Left lung (tissue), 10 donors: ENCODE measurements around the gene TFPT. TPM values are rescaled to one million over a fixed set of nuclear protein-coding genes. Genes with fewer than 3 reads are reported as not detected.

Experiments used
- ATAC-seq: fragments of 200-7000 bp; cut with Tn5 transposase; one replicate; pipeline ENCODE4 v1.9.1; 2020; ENCODE audit warnings: moderate library complexity
- DNase-seq, 4 donors: peaks; one replicate each; pipeline ENCODE4 v3.0.0-alpha.2; 2013 to 2020
- H3K27ac ChIP-seq, 2 donors: fragments of 200-600 bp; sonication (generic) in 1 of 2; one replicate each; pipeline versions ENCODE4 v1.5.0 to v1.8.0; 2020 to 2021
- H3K27me3 ChIP-seq, 2 donors: fragments of 200-600 bp; sonication (generic) in 1 of 2; one replicate each; pipeline versions ENCODE4 v1.5.0 to v1.8.0; 2020 to 2021
- H3K36me3 ChIP-seq, 2 donors: fragments of 200-600 bp; sonication (generic) in 1 of 2; one replicate each; pipeline versions ENCODE4 v1.5.0 to v1.8.0; 2020 to 2021
- H3K4me1 ChIP-seq, 2 donors: fragments of 200-600 bp; one replicate each; pipeline ENCODE4 v1.8.0; 2021
- H3K4me3 ChIP-seq, 2 donors: fragments of 200-600 bp; sonication (generic) in 1 of 2; one replicate each; pipeline versions ENCODE4 v1.5.0 to v1.8.0; 2020 to 2021; ENCODE audit warnings: mild to moderate bottlenecking in 1 of 2
- H3K9me3 ChIP-seq, 2 donors: fragments of 200-600 bp; sonication (generic) in 1 of 2; one replicate each; pipeline versions ENCODE4 v1.5.0 to v1.8.0; 2020 to 2021
- CTCF ChIP-seq, 2 donors: fragments of 200-600 bp; sonication (generic) in 1 of 2; IDR thresholded peaks; one replicate each; pipeline versions ENCODE4 v1.5.0 to v1.8.0; 2021; ENCODE audit warnings: antibody characterized with exemption in 2 of 2
- intact Hi-C, 2 donors: fragments of 100-400 bp; cut with DNase I; formaldehyde crosslinking; loops; one replicate each; pipeline versions ENCODE4 v1.11.2 to v1.14.2; 2022
- polyA plus RNA-seq, 6 donors: library from polyadenylated mRNA; unstranded; fragments of 120-200 nt; gene quantifications; one replicate each; pipeline ENCODE4 v1.2.1, GENCODE V29; 2013; ENCODE audit not compliant: insufficient read length in 6 of 6
- total RNA-seq, 2 donors: library from RNA; stranded (reverse); fragmentation: NEBNext Ultra II Directional; extraction: Animal tissue kit (Norgen Biotek cat#: 25700); gene quantifications; one replicate each; pipeline ENCODE4 v1.2.1, GENCODE V29; 2021
- donor health status: DM: no; HTN: yes; CAD: no.
- donor health status: DM: no; HTN: no; CAD: no.

TFPT gene
- total and polyA plus RNA-seq, 8 donors: 14.3 to 19.9 (median 18.6) TPM

GRCh38 chr19:54151362-54152035 is 36.0 kb upstream of the TFPT start:
- no peak for ATAC-seq
- Histone ChIP-seq H3K27ac (no peak overlapping the region), H3K4me3 (no peak overlapping the region), H3K4me1 (no peaks in the 10 kb centered on the region), H3K9me3 (no peaks in the 10 kb centered on the region), H3K36me3 (peaks cover 4 to 100% of the 10 kb centered on the region in 2 donors), H3K27me3 (no peaks in the 10 kb centered on the region)
- DNase-seq: no peak
- no peak for TF ChIP-seq CTCF (IDR thresholded peaks at IDR 0.05)
- intact Hi-C loops: no loop called here

GRCh38 chr19:54149021-54149812 is 33.8 kb upstream of the TFPT start:
- intact Hi-C loops: no loop called here
- H3K27me3 ChIP-seq: no peaks in the 10 kb centered on the region
- peaks cover 4 to 100% of the 10 kb centered on the region in 2 donors for H3K36me3 ChIP-seq
- TF ChIP-seq CTCF (IDR thresholded peaks at IDR 0.05): no peak
- H3K9me3 ChIP-seq: no peaks in the 10 kb centered on the region
- H3K4me1 ChIP-seq: no peaks in the 10 kb centered on the region
- H3K27ac ChIP-seq: no peak overlapping the region
- DNase-seq (no peak), ATAC-seq (no peak)
- H3K4me3 ChIP-seq: no peak overlapping the region

GRCh38 chr19:54148158-54148557 is 32.7 kb upstream of the TFPT start:
- ATAC-seq: no peak
- no peak overlapping the region for H3K27ac ChIP-seq

GRCh38 chr19:54147676-54148075 is 32.2 kb upstream of the TFPT start:
- no peaks in the 10 kb centered on the region for H3K9me3 ChIP-seq
- no peaks in the 10 kb centered on the region for H3K27me3 ChIP-seq
- ATAC-seq (no peak), DNase-seq (no peak)
- intact Hi-C loops: no loop called here
- no peak overlapping the region for H3K4me3 ChIP-seq
- no peak overlapping the region for H3K27ac ChIP-seq
- peaks cover 11 to 100% of the 10 kb centered on the region in 2 donors for H3K36me3 ChIP-seq
- TF ChIP-seq CTCF (IDR thresholded peaks at IDR 0.05): no peak
- no peaks in the 10 kb centered on the region for H3K4me1 ChIP-seq

More at GRCh38 chr19:54148158-54148557, 32.7 kb upstream of the TFPT start:
- peak in 1 of 4 donors; percentile 82 for DNase-seq
- Histone ChIP-seq H3K9me3 (no peaks in the 10 kb centered on the region), H3K4me1 (no peaks in the 10 kb centered on the region), H3K36me3 (peaks cover 11 to 100% of the 10 kb centered on the region in 2 donors), H3K4me3 (no peak overlapping the region), H3K27me3 (no peaks in the 10 kb centered on the region)
- intact Hi-C loops: no loop called here
- no peak for TF ChIP-seq CTCF (IDR thresholded peaks at IDR 0.05)

- intact Hi-C loops: no loop called here
- ATAC-seq: no peak
- no peaks in the 10 kb centered on the region for H3K9me3 ChIP-seq
- DNase-seq: no peak
- H3K27me3 ChIP-seq: no peaks in the 10 kb centered on the region
- H3K4me1 ChIP-seq: peaks cover 0 to 11% of the 10 kb centered on the region in 2 donors
- H3K27ac ChIP-seq: no peak overlapping the region
- peaks cover 11 to 86% of the 10 kb centered on the region in 2 donors for H3K36me3 ChIP-seq
- TF ChIP-seq CTCF (IDR thresholded peaks at IDR 0.05): no peak
- no peak overlapping the region for H3K4me3 ChIP-seq
Observed at GRCh38 chr19:54145541-54146158, 30.2 kb upstream of the TFPT start.
